K562 (cell line): Measurements from ENCODE around the gene USP43. TPM values are rescaled to one million over a fixed set of nuclear protein-coding genes. Genes with fewer than 3 reads are reported as not detected.

ENCODE experiments used
- JUNB ChIP-seq: fragments of 450-650 bp; formaldehyde crosslinking; conservative IDR thresholded peaks from 2 replicates; pipeline ENCODE4 v1.4.0; 2020; ENCODE audit warnings: mild to moderate bottlenecking
- MXI1 ChIP-seq: IDR thresholded peaks from 2 replicates; pipeline ENCODE4 v1.6.1; 2011; ENCODE audit warnings: low read depth, mild to moderate bottlenecking, improper control_type of control experiment, low read length
- NFYB ChIP-seq: IDR thresholded peaks from 2 replicates; pipeline ENCODE4 v1.6.1; 2011; ENCODE audit warnings: mild to moderate bottlenecking, moderate library complexity; ENCODE audit not compliant: insufficient read length; ENCODE audit errors: extremely low read depth
- NKRF ChIP-seq: fragments of 450-650 bp; IDR thresholded peaks from 2 replicates; pipeline ENCODE4 v1.6.1; 2016; ENCODE audit warnings: borderline replicate concordance
- SIX5 ChIP-seq, 2 experiments: IDR thresholded peaks; 2 replicates each; pipeline ENCODE4 v1.6.1; 2011; ENCODE audit warnings: low read length in 2 of 2, borderline replicate concordance in 1 of 2, low read depth in 1 of 2, mild to moderate bottlenecking in 1 of 2, moderate library complexity in 1 of 2; ENCODE audit not compliant: insufficient read depth in 1 of 2
- THRAP3 ChIP-seq: fragments of 450-650 bp; IDR thresholded peaks from 2 replicates; pipeline ENCODE4 v1.6.1; 2016; ENCODE audit warnings: mild to moderate bottlenecking, inconsistent platforms, borderline replicate concordance
- ZNF12 ChIP-seq: sonication (generic); formaldehyde crosslinking; IDR thresholded peaks from 2 replicates; pipeline ENCODE4 v1.4.0; 2020; ENCODE audit warnings: mild to moderate bottlenecking, missing genetic modification reagents
- ZNF449 ChIP-seq: fragments of 250-450 bp; sonication (Bioruptor Pico); IDR thresholded peaks from 2 replicates; pipeline ENCODE4 v1.8.0; 2022; ENCODE audit warnings: moderate library complexity, mild to moderate bottlenecking, inconsistent platforms
- polyA plus RNA-seq, 8 experiments: library from polyadenylated mRNA; depleted of rRNA in 4 of 8; stranded (reverse) in 5 of 8; unstranded in 3 of 8; fragments of >200 nt; fragmentation: Nextera tagmentation in 2 of 8; fragmentation: Illumina TruSeq in 1 of 8; extraction: Ambion mirVana in 2 of 8; extraction: Trizol in 1 of 8; gene quantifications; 2 replicates each; pipeline versions ENCODE4 v1.2.1 to v1.2.3, GENCODE V29; 2011 to 2014; ENCODE audit warnings: inconsistent platforms in 1 of 8, missing spikeins in 1 of 8
- total RNA-seq, 7 experiments: library from RNA; depleted of rRNA in 6 of 7; stranded (reverse); fragments of >200 nt in 6 of 7; fragmentation: Illumina TruSeq in 2 of 7; extraction: Trizol in 2 of 7; gene quantifications; 2 replicates each; pipeline versions ENCODE4 v1.2.1 to v1.2.3, GENCODE V29; 2011 to 2021; ENCODE audit warnings: low replicate concordance in 1 of 7

USP43 gene
- total and polyA plus RNA-seq, 9 of the 15 experiments (the other 6 are each of a cell fraction or from before 2014, with no cell fraction given) = 0.01 to 0.18 (median 0.06) TPM; not detected in 1

GRCh38 chr17:9767432-9767991 lies 122.2 kb downstream of the USP43 start (continued):
- TF ChIP-seq NFYB (no peak), ZNF449 (CRISPR knock-in tag) (no peak), MXI1 (no peak), JUNB (CRISPR knock-in tag) (no peak), THRAP3 (no peak), SIX5 (IDR thresholded peaks at IDR 0.05; ENCODE audit: borderline replicate concordance in 1 of 2, insufficient read depth in 1 of 2, low read depth in 1 of 2, low read length in 2 of 2) (no peak), NKRF (no peak), ZNF12 (no peak)
